Right forelimb (tissue), 1 donor: Measurements from ENCODE around the gene MOCS1.

ENCODE experiments used
- DNase-seq: peaks from one replicate; pipeline ENCODE4 v3.0.0-alpha.2; 2018

Gene MOCS1

GRCh38 chr6:39947611-39948068 is 13.4 kb upstream of the MOCS1 start:
- DNase-seq = no peak

DNA sequence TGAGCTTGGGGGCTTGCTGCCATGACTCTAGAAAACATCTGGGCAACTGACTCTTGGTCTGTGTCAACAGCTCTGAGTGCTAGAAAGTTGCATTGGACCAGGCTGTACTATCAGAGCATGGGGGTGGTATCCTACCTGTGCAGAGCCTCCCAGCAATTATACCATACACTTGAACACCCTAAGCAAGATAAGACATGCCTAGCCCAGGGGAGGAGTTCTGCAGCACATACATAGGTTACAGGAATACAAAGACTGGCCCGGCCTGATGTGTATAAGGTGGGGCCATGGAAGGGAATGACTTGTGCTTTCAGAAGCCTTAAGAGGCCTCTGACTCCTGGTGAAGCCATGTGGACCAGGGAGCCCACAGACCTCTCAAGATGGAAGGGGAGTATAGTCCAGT is 11.4 kb upstream of the MOCS1 start:
- DNase-seq = no peak

DNA sequence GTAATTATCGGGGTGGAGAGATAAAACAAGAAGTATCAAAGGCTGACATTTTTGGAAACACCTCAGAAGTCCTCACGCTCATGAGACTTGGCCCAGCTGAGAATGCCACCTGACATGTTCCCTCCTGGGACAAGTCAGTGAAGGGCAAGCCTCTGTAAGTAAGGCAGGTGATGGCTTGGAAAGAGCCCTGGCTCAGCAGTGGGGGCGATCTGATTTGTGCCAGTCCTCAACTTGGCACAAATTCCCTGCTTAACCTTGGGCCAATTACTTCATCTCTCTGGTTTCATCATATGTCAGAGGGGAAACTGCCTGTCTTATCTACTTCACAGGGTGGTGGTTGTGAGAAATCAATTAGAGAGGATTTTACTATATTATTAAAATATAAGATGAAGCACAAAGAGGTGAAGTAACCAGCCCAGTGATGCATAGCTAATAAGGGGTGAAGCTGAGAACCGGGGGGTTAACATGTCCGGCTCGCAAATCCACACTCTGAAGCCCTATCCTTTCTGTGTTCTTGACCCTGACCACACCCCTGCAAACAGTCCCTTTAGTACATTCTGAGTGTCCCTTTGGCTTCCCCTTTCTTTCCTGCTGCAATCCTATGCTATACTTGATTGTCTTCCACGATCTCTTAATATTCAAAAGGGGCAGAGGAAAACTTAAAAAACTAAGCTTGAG is 8.8 kb upstream of the MOCS1 start:
- no peak for DNase-seq

DNA sequence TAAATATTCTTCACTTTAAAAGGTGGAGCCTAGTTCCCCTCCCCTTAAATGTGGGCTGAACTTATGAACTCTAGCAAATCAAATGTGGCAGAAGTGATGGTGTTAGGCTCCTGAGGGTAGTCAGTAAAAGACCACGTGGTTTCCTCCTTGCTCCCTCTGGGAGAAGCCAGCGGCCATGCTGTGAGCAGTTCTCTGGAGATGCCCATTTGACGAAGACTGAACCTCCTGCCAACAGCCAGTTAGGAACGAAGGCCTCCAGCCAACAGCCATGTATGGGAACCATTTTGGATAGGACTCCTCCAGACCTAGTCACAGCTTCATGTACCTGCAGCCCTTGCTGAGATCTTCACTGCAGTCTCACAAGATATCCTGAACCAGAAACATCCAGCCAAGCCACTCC is 7.6 kb upstream of the MOCS1 start:
- no peak for DNase-seq

DNA sequence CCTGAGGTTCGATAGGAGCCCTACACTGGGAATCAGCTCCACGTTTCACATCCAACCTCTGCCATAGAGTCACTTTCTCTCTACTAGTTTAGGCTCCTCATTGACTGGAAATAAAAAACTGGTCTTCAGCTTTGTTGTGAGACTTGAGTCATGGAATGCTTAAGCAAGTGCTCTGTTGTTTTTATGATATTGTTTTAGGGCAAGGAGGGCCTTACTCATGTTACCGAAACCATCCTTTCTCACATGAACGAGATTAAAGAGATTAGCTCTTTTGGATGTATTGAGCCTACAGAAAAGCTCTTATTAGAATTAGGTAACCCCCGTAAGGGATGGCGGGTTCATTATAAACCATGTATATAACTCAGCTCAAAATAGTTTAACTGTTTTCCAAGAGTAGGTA is 6.9 kb upstream of the MOCS1 start:
- no peak for DNase-seq

DNA sequence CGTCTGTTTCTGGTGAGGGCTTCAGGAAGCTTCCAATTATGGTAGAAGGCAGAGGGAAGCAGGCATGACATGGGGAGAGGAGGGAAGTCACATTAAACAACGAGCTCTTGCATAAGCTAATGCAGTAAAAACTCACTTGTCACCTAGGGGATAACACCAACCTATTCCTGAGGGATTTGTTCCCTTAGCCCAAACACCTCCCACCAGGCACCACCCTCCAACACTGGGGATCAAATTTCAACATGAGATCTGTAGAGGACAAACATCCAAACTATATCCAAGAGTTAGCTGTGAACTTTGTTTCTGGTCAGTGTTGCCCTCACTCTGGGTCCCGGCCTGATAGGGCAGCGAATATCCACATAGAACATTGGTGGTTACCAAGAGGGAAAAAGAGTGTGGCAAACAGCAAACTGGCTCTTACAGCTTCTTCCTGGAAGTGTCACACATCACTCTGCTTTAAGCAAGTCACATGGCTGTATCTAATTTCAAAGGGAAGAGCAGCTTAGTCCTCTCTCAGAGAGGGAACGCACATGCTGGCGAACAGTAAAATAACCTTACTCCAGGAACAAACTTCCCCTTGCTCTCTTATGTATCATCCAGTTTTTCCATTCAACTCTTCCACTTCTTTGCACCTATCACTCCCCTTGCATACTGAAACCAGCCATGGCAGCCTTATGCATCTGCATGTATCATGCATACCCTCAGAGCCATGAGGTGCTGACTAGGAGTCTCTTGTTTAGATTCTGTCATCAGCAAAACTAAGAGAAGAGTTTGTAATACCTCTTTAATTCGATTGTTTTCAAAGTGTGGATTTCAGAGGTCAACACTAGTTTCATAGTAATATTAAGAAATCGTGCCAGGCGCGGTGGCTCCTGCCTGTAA is 4.8 kb upstream of the MOCS1 start:
- no peak for DNase-seq

- no peak for DNase-seq
Measured at GRCh38 chr6:39937686-39938333, 3.5 kb upstream of the MOCS1 start.

- DNase-seq = no peak
Measured at GRCh38 chr6:39936857-39937256, 2.6 kb upstream of the MOCS1 start.

GRCh38 chr6:39935241-39935640 is 979 bp upstream of the MOCS1 start:
- no peak for DNase-seq

DNA sequence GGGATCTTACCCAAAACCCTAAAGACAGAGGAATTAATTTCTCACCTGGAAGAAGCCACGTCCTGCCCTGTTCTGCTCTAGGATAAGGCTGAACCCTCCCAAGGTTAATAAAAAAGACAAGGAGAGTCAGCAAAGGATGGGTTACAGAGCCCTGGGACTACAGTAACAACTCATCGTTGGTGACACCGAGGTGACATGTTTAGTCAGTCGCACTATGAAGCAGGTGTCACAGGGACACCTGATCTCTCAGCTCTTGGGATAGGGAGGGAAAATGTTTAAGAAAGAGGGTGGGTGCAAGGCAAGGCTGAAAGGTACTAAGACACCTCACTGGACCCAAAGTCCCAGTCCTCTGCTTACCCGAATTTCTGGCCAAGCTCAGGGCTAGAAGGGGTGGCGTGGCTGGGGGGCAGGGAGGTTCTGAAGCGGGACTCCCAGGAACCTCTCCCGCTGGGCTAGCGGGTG is 562 bp downstream of the MOCS1 start:
- no peak for DNase-seq

DNA sequence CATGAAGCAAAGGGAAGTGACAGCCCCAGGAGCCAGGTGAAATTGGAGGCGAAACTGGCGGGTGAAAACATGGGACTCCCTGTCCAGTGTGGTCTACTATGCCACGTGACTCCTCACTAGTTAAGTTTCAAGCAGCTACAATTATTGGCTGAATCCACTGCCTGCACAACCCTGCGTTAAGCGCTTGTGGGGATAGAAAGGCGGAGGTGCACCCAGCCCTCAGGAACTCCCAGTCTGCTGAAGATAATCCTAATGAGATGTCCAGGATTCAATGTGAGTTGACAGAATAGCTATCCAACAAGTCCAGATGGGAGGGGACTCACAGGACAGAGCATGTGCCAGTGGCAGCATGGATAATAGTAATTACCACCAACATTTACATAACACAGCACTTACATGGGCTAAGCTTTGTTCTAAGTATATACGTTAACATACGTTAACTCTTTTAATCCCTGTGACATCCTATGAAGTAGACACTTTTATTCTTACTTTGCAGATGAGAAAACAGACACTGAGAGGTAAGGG is 1.8 kb downstream of the MOCS1 start:
- DNase-seq = no peak

- no peak for DNase-seq
Measured at GRCh38 chr6:39931607-39932006, 2.7 kb downstream of the MOCS1 start.

DNA sequence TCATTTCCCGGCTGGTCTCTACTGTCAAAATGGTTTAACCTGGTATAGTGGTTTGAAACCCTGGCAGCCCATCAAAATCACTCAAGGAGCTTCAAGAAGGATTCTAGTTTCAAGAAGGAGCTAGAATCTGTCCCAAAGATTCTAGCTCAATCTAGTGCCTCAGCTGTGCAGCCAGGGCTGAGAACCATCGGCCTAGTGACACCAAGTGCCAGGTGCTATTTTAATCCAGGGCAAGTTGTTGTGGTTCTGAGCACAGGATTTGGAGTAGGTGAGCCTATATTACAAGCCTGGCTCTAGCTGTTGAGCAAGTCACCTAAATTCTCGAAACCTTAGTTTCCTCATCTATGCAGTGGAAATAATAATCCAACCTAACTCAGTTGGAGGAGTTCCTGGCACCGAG is 3.7 kb downstream of the MOCS1 start:
- DNase-seq = no peak

DNA sequence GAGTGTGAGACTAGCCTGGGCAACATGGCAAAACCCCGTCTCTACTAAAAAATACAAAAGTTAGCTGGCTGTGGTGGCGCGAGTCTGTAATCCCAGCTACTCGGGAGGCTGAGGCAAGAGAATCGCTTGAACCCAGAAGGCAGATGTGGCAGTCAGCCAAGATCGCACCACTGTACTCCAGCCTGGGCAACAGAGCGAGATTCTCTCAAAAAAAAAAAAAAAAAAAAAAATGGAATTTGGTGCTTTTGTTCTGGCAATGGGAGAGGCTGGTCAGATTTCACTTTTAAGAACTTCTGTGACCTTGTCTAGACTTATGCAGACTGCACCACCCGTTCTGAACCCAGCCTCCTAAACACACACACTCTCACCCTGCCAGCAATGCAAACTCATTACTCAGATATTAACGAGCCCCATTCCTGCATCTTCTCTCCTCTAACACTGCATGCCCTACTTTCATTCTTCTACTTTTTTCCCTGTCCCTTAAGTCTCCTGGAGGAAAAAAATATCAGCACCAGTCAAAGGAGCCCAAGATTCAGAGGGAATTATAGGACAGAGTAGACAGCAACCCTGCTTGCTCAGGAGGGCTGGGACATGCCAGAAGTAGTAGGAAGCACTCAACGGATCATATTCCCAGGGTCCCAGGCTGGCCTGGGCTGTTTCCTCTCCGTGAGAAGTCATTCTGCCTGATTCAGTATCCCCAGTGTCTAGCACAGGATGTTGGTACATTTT is 4.4 kb downstream of the MOCS1 start:
- DNase-seq = no peak

DNA sequence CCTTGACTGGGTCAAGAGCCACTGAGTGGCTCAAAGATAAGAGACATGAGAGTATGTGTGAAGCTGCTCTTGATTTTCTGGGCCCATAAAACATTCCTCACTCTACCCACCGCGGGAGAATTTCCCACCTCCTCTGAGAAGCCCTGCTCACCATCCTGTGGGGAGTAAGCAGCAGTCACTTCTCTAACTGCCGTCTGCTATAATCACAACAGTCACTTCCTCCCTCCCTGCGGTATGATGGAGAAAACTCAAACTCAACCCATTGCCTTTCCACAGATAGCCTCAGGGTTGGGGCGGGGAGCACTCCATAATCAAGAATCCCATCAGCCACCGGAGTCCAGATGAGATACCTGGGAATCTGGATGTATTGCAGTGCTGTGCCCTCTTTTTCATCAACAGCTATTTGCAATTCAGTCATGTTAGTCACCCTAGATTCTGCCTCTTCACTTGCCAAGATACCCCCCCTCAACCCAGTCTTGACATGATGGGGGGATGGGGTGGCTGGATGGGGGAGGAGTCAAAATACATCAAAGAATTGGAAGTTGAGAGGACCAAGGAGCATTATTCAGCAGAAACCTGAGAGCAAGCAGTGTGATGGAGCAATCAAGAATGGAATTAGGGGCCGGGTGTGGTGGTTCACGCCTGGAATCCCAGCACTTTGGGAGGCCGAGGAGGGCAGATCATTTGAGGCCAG is 5.1 kb downstream of the MOCS1 start:
- DNase-seq = no peak

- DNase-seq = no peak
Measured at GRCh38 chr6:39927159-39927558, 7.1 kb downstream of the MOCS1 start.

GRCh38 chr6:39926668-39927067 is 7.6 kb downstream of the MOCS1 start:
- DNase-seq = no peak

DNA sequence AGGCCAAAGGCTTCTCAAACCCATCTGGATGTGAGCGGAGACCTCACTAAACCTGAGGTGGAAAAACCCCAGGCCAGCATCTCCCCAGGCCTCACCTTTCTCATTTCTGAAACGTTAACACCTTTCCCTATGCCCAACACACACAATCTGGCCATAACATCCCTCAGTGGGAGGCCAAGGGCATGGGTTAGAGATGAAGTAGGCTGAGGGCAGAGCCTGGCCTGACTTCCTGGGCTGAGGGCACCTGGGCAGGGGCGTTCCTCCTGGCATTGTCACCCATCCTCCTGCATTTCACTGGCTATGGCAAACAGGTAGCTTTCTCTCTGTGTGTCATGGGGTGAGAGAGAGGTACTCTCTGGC is 8.4 kb downstream of the MOCS1 start:
- no peak for DNase-seq

DNA sequence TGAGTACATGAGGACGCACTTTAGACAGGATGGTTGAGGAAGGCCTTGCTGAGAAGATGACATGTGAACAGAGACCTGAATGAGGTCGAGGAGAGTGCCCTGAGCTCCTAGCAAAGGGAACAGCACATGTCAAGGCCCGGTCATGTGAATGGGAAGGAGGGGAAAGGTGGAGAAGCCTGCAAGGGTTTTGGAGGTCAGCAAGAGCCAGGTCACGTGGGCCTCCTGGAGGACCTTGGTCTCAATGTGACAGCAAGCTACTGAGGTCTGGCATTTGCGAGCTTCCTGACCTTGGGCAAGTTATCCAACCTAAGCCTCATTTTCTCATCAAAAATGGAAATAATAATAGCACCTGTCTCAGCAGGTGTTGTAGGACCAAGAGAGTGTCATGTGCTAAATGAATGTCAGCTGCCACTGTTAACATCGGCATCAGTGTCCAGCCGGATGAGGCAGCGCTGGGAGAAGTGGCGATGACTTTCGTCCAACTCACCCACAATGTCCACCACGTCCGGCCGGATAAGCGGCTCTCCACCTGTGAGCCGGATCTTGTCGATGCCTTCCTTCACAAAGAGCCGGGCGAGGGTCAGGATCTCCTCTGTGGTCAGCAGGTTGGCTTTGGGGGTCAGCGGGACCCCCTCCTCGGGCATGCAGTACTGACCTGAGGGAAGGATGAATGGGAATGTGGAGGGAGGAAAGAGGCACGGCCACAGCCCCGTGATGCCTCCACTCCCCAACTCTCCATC is 8.9 kb downstream of the MOCS1 start:
- no peak for DNase-seq

DNA sequence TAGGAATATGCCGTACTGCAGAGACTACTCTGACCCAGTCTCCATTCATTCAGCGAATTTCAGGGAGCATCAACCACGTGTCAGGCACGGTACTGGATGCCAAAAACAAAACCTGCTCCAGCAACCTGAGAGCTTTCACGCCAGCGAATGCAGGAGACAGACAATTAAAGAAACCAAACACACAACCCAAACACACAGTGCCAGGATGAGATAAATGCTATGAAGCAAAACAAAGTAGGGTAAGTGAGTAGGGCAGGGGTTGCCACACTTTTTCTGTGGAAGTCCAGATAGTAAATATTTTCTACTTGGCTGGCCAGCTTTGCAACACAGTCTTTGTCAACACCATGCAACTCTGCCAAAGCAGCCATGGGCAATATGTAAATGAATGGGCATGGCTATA is 10.0 kb downstream of the MOCS1 start:
- DNase-seq = no peak

DNA sequence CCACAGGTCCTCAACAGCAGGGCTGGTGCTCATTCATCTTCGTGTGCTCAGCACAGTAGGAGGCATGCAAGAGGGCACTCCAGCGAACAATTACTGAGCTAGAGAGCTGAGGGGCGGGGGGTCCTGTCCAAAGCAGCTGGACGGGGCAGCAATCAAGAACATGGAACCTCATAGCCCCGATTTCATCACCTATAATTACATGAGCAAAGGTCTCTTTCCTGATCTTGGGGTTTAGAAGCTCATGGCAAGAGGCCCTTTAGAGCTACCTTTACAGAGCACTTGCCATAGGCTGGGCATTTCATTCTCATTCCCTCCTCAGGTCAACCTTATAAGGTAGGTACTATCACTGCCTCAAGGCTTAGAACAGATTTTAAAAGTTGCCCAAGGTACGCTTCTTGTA is 10.4 kb downstream of the MOCS1 start:
- DNase-seq = no peak

GRCh38 chr6:39923394-39923793 is 10.9 kb downstream of the MOCS1 start:
- no peak for DNase-seq
